CD4-positive, alpha-beta T cell (primary cell): ENCODE measurements around the gene NEK7. TPM values are rescaled to one million over a fixed set of nuclear protein-coding genes. Genes with fewer than 3 reads are reported as not detected.
"Not testable (repeated sequence)": the region's sequence is repeated elsewhere in the genome, so short reads cannot be mapped to it uniquely, and the experiment has no call there.

ENCODE experiments used
- ATAC-seq: fragments of 200-7000 bp; cut with Tn5 transposase; one replicate; pipeline ENCODE4 v1.10.0; 2022; ENCODE audit warnings: mild to moderate bottlenecking; ENCODE audit not compliant: poor library complexity
- CTCF ChIA-PET: fragments of 350-600 bp; sonication (Branson Sonifier 250); formaldehyde crosslinking; loops from one replicate; lab custom pipeline; 2021; ENCODE audit warnings: antibody characterized with exemption, inconsistent platforms; lab: Charles Lee
- POLR2A ChIA-PET: fragments of 350-600 bp; sonication (Branson Sonifier 250); formaldehyde crosslinking; loops from one replicate; lab custom pipeline; 2021; ENCODE audit warnings: antibody characterized with exemption, inconsistent platforms; lab: Charles Lee
- DNase-seq, 14 experiments: peaks; one replicate each; pipeline ENCODE4 v3.0.0-alpha.2; 2013 to 2020; ENCODE audit warnings: mixed read lengths in 2 of 14
- H3K27ac ChIP-seq, 2 donors: one replicate each; pipeline versions ENCODE4 v1.5.1 to v1.7.0; 2013; ENCODE audit warnings: low read length in 2 of 2, low read depth in 1 of 2, mild to moderate bottlenecking in 1 of 2
- H3K27me3 ChIP-seq, 2 experiments: 1 replicate in 1 of 2; 2 replicates in 1 of 2; pipeline versions ENCODE4 v1.6.1 to v1.7.0; 2013; ENCODE audit warnings: low read length in 2 of 2, control low read depth in 1 of 2, mild to moderate bottlenecking in 1 of 2, moderate library complexity in 1 of 2; ENCODE audit not compliant: insufficient read depth in 2 of 2, control insufficient read depth in 1 of 2
- H3K36me3 ChIP-seq: one replicate; pipeline ENCODE4 v1.6.1; 2013; ENCODE audit warnings: low read length, control low read depth; ENCODE audit not compliant: insufficient read depth
- H3K4me1 ChIP-seq: one replicate; pipeline ENCODE4 v1.6.1; 2013; ENCODE audit warnings: low read length, control low read depth; ENCODE audit not compliant: insufficient read depth
- H3K4me3 ChIP-seq: one replicate; pipeline ENCODE4 v1.5.1; 2013; ENCODE audit warnings: mild to moderate bottlenecking, low read length, moderate library complexity
- H3K9me3 ChIP-seq, 2 experiments: 1 replicate in 1 of 2; 2 replicates in 1 of 2; pipeline versions ENCODE4 v1.6.1 to v1.7.0; 2013; ENCODE audit warnings: low read length in 2 of 2, mild to moderate bottlenecking in 2 of 2, control low read depth in 1 of 2, moderate library complexity in 1 of 2; ENCODE audit not compliant: control insufficient read depth in 1 of 2, insufficient read depth in 1 of 2
- H3K27ac Mint-ChIP-seq: one replicate; pipeline ENCODE4 v1.8.0; 2020; ENCODE audit warnings: mixed read lengths
- H3K27me3 Mint-ChIP-seq: one replicate; pipeline ENCODE4 v1.8.0; 2021; ENCODE audit warnings: mixed read lengths
- H3K36me3 Mint-ChIP-seq: one replicate; pipeline ENCODE4 v1.8.0; 2021; ENCODE audit warnings: low read depth, mixed read lengths
- H3K4me1 Mint-ChIP-seq: one replicate; pipeline ENCODE4 v1.8.0; 2021; ENCODE audit warnings: low read depth, mixed read lengths
- H3K4me3 Mint-ChIP-seq: one replicate; pipeline ENCODE4 v1.8.0; 2020; ENCODE audit warnings: mild to moderate bottlenecking, mixed read lengths
- H3K9me3 Mint-ChIP-seq: one replicate; pipeline ENCODE4 v1.8.0; 2020; ENCODE audit warnings: mixed read lengths
- intact Hi-C, 2 experiments: fragments of 100-400 bp; cut with DNase I in 1 of 2; cut with micrococcal nuclease in 1 of 2; formaldehyde crosslinking; loops; one replicate each; pipeline versions ENCODE4 v1.15.1 to v1.9.0; 2023 to 2025; cut with DNase I, micrococcal nuclease
- total RNA-seq, 174 experiments: library from RNA in 2 of 174; stranded (reverse) in 2 of 174; gene quantifications; one replicate each; pipeline ENCODE4 v1.2.3 and lab custom pipeline; 2021 to 2026
- TF ChIP-seq, protein P1 (sequence below): fragments of 200-600 bp; IDR thresholded peaks from one replicate; pipeline ENCODE4 v1.8.0; 2022; ENCODE audit warnings: antibody characterized with exemption, mild to moderate bottlenecking

NEK7 gene
- total RNA-seq, 2 experiments from 2014 or later: 11.8 to 13.0 TPM

DNA sequence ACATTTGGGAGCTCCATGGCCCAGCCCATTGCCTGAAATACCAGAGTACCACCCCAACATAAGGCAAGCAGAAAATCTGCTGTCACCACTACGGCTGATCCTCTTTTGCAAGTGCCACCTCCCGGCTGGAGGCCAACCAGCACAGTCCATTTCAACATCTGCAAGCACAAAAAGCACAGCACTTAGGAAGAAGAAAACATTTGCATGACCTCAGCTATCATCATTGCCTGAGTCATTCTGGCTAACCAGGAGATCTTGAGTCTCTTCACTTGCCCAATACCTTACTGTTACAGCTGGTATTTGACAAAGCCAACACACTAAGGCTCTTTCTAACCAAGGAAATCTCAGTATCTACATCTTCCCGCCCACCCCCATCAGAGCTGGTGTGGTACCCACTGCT lies 55.9 kb downstream of the NEK7 start:
- Histone ChIP-seq H3K4me1 (peaks cover 2% of the 10 kb centered on the region), H3K4me3 (no peak overlapping the region), H3K36me3 (peaks cover 15% of the 10 kb centered on the region), H3K9me3 (peaks cover 15 to 17% of the 10 kb centered on the region in 2 experiments), H3K27me3 (no peaks in the 10 kb centered on the region), H3K27ac (no peak overlapping the region)
- H3K4me1 Mint-ChIP-seq: peaks cover 33% of the 10 kb centered on the region
- TF ChIP-seq, protein P1, sequence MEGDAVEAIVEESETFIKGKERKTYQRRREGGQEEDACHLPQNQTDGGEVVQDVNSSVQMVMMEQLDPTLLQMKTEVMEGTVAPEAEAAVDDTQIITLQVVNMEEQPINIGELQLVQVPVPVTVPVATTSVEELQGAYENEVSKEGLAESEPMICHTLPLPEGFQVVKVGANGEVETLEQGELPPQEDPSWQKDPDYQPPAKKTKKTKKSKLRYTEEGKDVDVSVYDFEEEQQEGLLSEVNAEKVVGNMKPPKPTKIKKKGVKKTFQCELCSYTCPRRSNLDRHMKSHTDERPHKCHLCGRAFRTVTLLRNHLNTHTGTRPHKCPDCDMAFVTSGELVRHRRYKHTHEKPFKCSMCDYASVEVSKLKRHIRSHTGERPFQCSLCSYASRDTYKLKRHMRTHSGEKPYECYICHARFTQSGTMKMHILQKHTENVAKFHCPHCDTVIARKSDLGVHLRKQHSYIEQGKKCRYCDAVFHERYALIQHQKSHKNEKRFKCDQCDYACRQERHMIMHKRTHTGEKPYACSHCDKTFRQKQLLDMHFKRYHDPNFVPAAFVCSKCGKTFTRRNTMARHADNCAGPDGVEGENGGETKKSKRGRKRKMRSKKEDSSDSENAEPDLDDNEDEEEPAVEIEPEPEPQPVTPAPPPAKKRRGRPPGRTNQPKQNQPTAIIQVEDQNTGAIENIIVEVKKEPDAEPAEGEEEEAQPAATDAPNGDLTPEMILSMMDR: no peak
- ATAC-seq (no peak), DNase-seq (no peak)
- peaks cover 13% of the 10 kb centered on the region for H3K9me3 Mint-ChIP-seq
- no peaks in the 10 kb centered on the region for H3K27me3 Mint-ChIP-seq
- H3K36me3 Mint-ChIP-seq: peaks cover 37% of the 10 kb centered on the region
- CTCF ChIA-PET: no interaction called here
- POLR2A ChIA-PET: no interaction called here
- no peak overlapping the region for H3K4me3 Mint-ChIP-seq
- H3K27ac Mint-ChIP-seq: no peak overlapping the region
- intact Hi-C loops: loop anchor here in 1 of 2 experiments (10.0 kb wide), 1 partner anchor 52 kb away; no protein-coding TSS in a partner anchor

DNA sequence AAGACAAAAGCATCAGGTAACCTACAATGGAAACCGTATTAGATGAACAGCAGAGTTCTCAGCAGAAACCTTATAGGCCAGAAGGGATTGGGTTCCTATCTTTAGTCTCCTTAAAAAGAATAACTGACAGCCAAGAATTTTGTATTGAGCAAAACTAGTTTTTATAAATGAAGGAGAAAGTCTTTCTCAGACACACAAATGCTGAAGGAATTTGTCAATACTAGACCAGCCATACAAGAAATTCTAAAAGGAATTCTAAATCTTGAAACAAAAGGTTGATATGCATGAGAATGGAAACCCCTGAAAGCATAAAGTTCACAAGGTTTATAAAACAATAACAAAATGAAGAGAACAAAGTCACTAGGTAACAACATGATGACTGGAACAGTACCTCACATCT lies 58.1 kb downstream of the NEK7 start:
- no peak overlapping the region for H3K27ac Mint-ChIP-seq
- Histone ChIP-seq H3K9me3 (peaks cover 15 to 17% of the 10 kb centered on the region in 2 experiments), H3K27me3 (no peaks in the 10 kb centered on the region), H3K4me3 (no peak overlapping the region), H3K27ac (no peak overlapping the region), H3K4me1 (no peaks in the 10 kb centered on the region), H3K36me3 (peaks cover 15% of the 10 kb centered on the region)
- TF ChIP-seq, protein P1: no peak
- CTCF ChIA-PET: no interaction called here
- peaks cover 13% of the 10 kb centered on the region for H3K9me3 Mint-ChIP-seq
- POLR2A ChIA-PET: no interaction called here
- no peaks in the 10 kb centered on the region for H3K27me3 Mint-ChIP-seq
- H3K4me1 Mint-ChIP-seq: peaks cover 50% of the 10 kb centered on the region
- ATAC-seq: no peak
- H3K4me3 Mint-ChIP-seq: no peak overlapping the region
- intact Hi-C loops: loop anchor here in 1 of 2 experiments (10.0 kb wide), 1 partner anchor 50 kb away; no protein-coding TSS in a partner anchor
- H3K36me3 Mint-ChIP-seq: peaks cover 39% of the 10 kb centered on the region
- no peak for DNase-seq

DNA sequence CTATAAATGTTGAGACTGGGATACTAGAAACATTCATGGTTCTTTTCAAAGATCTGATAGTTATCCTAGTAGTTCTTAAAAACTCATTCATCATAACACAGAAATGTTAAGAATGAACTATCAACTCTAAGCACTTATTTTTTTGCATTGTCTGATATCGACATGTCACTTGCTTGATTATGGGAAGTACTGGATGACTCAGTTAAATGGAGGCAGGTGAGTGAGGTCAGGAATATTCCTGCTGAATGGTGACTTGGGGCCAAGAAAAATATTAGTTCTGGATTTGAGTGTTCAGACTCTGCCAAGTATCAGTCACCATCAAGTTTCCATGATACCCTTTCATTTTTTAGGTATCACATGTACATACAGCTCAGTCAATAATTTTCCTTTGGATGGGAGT lies 63.6 kb downstream of the NEK7 start:
- ChIA-PET POLR2A (interaction anchor here (0.6 kb wide), 1 partner anchor 13 kb away, joined by 4 read pairs; no protein-coding TSS in a partner anchor), CTCF (interaction anchor here (1.4 kb wide), 1 partner anchor 65 kb away, joined by 3 read pairs; no protein-coding TSS in a partner anchor)
- no peaks in the 10 kb centered on the region for H3K27me3 ChIP-seq
- H3K36me3 ChIP-seq: no peaks in the 10 kb centered on the region
- H3K4me3 ChIP-seq: no peak overlapping the region
- Mint-ChIP-seq H3K9me3 (peaks cover 16% of the 10 kb centered on the region), H3K4me3 (no peak overlapping the region), H3K27me3 (no peaks in the 10 kb centered on the region), H3K27ac (no peak overlapping the region), H3K4me1 (peaks cover 65% of the 10 kb centered on the region), H3K36me3 (peaks cover 48% of the 10 kb centered on the region)
- H3K4me1 ChIP-seq: no peaks in the 10 kb centered on the region
- ATAC-seq: no peak
- no peaks in the 10 kb centered on the region for H3K9me3 ChIP-seq
- DNase-seq: no peak
- no peak overlapping the region for H3K27ac ChIP-seq
- TF ChIP-seq, protein P1: no peak
- intact Hi-C loops: loop anchor here in 1 of 2 experiments (5.0 kb wide), 1 partner anchor 33 kb away; no protein-coding TSS in a partner anchor

DNA sequence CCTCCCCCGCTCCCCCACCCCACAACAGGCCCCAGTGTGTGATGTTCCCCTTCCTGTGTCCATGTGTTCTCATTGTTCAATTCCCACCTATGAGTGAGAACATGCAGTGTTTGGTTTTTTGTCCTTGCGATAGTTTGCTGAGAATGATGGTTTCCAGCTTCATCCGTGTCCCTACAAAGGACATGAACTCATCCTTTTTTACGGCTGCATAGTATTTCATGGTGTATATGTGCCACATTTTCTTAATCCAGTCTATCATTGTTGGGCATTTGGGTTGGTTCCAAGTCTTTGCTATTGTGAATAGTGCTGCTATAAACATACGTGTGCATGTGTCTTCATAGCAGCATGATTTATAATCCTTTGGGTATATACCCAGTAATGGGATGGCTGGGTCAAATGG lies 70.2 kb downstream of the NEK7 start:
- H3K4me3 Mint-ChIP-seq, DNase-seq, H3K4me1 ChIP-seq, H3K9me3 ChIP-seq, H3K36me3 ChIP-seq, H3K27ac ChIP-seq, CTCF ChIA-PET, H3K27me3 Mint-ChIP-seq, POLR2A ChIA-PET, ATAC-seq, H3K27me3 ChIP-seq, H3K27ac Mint-ChIP-seq, intact Hi-C loops, H3K9me3 Mint-ChIP-seq, H3K4me3 ChIP-seq: not testable (repeated sequence)
- peaks cover 37% of the 10 kb centered on the region for H3K36me3 Mint-ChIP-seq
- H3K4me1 Mint-ChIP-seq: peaks cover 31% of the 10 kb centered on the region

DNA sequence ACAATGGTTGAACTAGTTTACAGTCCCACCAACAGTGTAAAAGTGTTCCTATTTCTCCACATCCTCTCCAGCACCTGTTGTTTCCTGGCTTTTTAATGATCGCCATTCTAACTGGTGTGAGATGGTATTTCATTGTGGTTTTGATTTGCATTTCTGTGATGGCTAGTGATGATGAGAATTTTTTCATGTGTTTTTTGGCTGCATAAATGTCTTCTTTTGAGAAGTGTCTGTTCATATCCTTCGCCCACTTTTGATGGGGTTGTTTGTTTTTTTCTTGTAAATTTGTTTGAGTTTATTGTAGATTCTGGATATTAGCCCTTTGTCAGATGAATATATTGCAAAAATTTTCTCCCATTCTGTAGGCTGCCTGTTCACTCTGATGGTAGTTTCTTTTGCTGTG lies 70.7 kb downstream of the NEK7 start:
- H3K27ac ChIP-seq, ATAC-seq, intact Hi-C loops, H3K9me3 Mint-ChIP-seq, H3K27me3 Mint-ChIP-seq, H3K4me1 ChIP-seq, POLR2A ChIA-PET, H3K27ac Mint-ChIP-seq, CTCF ChIA-PET, H3K27me3 ChIP-seq, DNase-seq, H3K9me3 ChIP-seq, H3K4me3 ChIP-seq, H3K4me3 Mint-ChIP-seq, H3K36me3 ChIP-seq: not testable (repeated sequence)
- H3K4me1 Mint-ChIP-seq: peaks cover 32% of the 10 kb centered on the region
- peaks cover 37% of the 10 kb centered on the region for H3K36me3 Mint-ChIP-seq
